ENCODE data around the gene SMAD3.

The SMAD3 gene

DNA sequence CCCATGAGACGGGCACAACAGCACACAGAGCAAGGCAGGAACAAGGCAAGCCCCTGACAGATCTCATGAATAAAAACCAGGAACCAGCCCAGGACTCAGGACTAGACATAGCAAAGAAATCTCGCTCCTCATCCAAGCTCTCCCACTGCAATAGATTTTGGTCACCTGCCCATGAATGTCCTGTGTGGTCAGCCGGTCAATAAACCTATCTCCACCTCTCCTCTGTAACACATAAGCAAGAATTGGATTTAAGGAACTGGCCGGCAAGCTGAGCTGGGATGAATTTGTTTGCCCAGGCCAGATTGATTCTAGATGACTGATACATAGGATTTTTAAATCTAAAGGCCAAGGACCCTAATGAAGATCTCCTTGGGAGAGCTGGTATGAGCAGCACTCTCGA is 46.3 kb upstream of the SMAD3 start:
- POLR2A ChIA-PET: no interaction called here
- Histone ChIP-seq H3K27ac (ENCODE audit: extremely low read depth, low read depth, low read length) (no peak overlapping the region), H3K4me3 (ENCODE audit: low read depth, low read length) (no peak overlapping the region), H3K4me1 (ENCODE audit: control insufficient read depth, insufficient read depth, low read length) (peaks cover 5% of the 10 kb centered on the region), H3K36me3 (ENCODE audit: control insufficient read depth in 2 of 2, insufficient read depth in 1 of 2, low read length in 2 of 2) (no peaks in the 10 kb centered on the region), H3K9me3 (ENCODE audit: control insufficient read depth, insufficient read depth, low read depth, low read length) (no peaks in the 10 kb centered on the region)
- TF ChIP-seq ZNF560 (tag by site-specific recombination; IDR thresholded peaks at IDR 0.05; ENCODE audit: borderline replicate concordance) (no peak), ZNF654 (tag by site-specific recombination; IDR thresholded peaks at IDR 0.05; ENCODE audit: low read depth) (no peak), ZEB2 (tag by site-specific recombination; IDR thresholded peaks at IDR 0.05) (no peak), ZNF555 (tag by site-specific recombination; conservative IDR thresholded peaks at IDR 0.05) (no peak), ZNF658 (tag by site-specific recombination; IDR thresholded peaks at IDR 0.05) (no peak), ZNF521 (tag by site-specific recombination; IDR thresholded peaks at IDR 0.05) (no peak), ZNF837 (tag by site-specific recombination; IDR thresholded peaks at IDR 0.05) (no peak), HOXA7 (CRISPR knock-in tag; IDR thresholded peaks at IDR 0.05; ENCODE audit: borderline replicate concordance) (no peak), ZNF48 (tag by site-specific recombination; IDR thresholded peaks at IDR 0.05) (no peak), HOXD13 (CRISPR knock-in tag; IDR thresholded peaks at IDR 0.05; ENCODE audit: borderline replicate concordance) (no peak), ZNF776 (tag by site-specific recombination; IDR thresholded peaks at IDR 0.05; ENCODE audit: borderline replicate concordance) (no peak), ZNF416 (tag by site-specific recombination; IDR thresholded peaks at IDR 0.05) (no peak), ZNF530 (tag by site-specific recombination; IDR thresholded peaks at IDR 0.05; ENCODE audit: low read depth) (no peak), ZIC2 (tag by site-specific recombination; IDR thresholded peaks at IDR 0.05) (no peak)
- TF ChIP-seq, protein P1, sequence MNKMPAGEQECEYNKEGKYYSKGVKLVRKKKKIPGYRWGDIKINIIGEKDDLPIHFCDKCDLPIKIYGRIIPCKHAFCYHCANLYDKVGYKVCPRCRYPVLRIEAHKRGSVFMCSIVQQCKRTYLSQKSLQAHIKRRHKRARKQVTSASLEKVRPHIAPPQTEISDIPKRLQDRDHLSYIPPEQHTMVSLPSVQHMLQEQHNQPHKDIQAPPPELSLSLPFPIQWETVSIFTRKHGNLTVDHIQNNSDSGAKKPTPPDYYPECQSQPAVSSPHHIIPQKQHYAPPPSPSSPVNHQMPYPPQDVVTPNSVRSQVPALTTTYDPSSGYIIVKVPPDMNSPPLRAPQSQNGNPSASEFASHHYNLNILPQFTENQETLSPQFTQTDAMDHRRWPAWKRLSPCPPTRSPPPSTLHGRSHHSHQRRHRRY (tag by site-specific recombination; IDR thresholded peaks at IDR 0.05): no peak
- TF ChIP-seq, protein P2, sequence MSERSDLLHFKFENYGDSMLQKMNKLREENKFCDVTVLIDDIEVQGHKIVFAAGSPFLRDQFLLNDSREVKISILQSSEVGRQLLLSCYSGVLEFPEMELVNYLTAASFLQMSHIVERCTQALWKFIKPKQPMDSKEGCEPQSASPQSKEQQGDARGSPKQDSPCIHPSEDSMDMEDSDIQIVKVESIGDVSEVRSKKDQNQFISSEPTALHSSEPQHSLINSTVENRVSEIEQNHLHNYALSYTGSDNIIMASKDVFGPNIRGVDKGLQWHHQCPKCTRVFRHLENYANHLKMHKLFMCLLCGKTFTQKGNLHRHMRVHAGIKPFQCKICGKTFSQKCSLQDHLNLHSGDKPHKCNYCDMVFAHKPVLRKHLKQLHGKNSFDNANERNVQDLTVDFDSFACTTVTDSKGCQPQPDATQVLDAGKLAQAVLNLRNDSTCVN (tag by site-specific recombination; optimal IDR thresholded peaks at IDR 0.05): no peak
- TF ChIP-seq, protein P3, sequence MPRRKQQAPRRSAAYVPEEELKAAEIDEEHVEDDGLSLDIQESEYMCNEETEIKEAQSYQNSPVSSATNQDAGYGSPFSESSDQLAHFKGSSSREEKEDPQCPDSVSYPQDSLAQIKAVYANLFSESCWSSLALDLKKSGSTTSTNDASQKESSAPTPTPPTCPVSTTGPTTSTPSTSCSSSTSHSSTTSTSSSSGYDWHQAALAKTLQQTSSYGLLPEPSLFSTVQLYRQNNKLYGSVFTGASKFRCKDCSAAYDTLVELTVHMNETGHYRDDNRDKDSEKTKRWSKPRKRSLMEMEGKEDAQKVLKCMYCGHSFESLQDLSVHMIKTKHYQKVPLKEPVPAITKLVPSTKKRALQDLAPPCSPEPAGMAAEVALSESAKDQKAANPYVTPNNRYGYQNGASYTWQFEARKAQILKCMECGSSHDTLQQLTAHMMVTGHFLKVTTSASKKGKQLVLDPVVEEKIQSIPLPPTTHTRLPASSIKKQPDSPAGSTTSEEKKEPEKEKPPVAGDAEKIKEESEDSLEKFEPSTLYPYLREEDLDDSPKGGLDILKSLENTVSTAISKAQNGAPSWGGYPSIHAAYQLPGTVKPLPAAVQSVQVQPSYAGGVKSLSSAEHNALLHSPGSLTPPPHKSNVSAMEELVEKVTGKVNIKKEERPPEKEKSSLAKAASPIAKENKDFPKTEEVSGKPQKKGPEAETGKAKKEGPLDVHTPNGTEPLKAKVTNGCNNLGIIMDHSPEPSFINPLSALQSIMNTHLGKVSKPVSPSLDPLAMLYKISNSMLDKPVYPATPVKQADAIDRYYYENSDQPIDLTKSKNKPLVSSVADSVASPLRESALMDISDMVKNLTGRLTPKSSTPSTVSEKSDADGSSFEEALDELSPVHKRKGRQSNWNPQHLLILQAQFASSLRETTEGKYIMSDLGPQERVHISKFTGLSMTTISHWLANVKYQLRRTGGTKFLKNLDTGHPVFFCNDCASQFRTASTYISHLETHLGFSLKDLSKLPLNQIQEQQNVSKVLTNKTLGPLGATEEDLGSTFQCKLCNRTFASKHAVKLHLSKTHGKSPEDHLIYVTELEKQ (tag by site-specific recombination; IDR thresholded peaks at IDR 0.05; ENCODE audit: borderline replicate concordance): no peak
- CTCF ChIA-PET: no interaction called here

DNA sequence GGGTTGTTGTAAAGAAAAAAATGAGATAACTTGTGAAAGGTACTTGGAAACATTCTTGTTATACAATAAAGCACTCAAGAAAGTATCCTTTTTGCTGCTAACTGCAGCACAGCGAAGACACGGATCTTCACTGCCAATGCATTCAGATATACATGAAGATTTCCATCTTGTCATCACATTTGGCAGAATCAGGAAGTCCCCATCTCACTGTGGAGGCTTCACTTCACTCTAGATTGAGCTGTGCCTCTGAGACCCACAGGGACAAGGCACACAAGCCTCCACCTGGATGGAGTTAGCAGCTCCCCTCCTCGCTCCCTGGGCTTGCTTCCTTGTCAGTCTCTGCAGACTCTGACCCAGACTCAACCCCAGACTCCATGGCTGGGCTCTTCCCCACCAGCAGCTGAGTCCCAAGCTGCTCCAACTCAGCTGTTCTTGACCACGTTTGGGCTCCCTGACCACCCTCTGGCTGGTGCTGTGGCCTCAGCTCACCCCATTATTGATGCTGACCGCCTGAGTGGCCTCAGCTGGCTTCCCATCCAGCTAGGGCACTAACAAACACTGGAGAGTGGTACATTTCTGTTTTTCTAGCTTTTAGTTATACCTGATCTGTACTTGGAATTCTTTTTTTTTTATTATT is 45.4 kb upstream of the SMAD3 start:
- Histone ChIP-seq H3K4me3 (ENCODE audit: low read depth, low read length) (no peak overlapping the region), H3K27ac (ENCODE audit: extremely low read depth, low read depth, low read length) (no peak overlapping the region), H3K4me1 (ENCODE audit: control insufficient read depth, insufficient read depth, low read length) (peaks cover 14% of the 10 kb centered on the region), H3K9me3 (ENCODE audit: control insufficient read depth, insufficient read depth, low read depth, low read length) (no peaks in the 10 kb centered on the region), H3K36me3 (ENCODE audit: control insufficient read depth in 2 of 2, insufficient read depth in 1 of 2, low read length in 2 of 2) (no peaks in the 10 kb centered on the region)
- CTCF ChIA-PET: interaction anchor here (0.6 kb wide), 1 partner anchor 9 kb away, joined by 3 read pairs; no protein-coding TSS in a partner anchor
- POLR2A ChIA-PET: no interaction called here
- TF ChIP-seq ZNF2 (tag by site-specific recombination; IDR thresholded peaks at IDR 0.05) (no peak), ZNF521 (tag by site-specific recombination; IDR thresholded peaks at IDR 0.05) (no peak), ZNF223 (tag by site-specific recombination; IDR thresholded peaks at IDR 0.05) (no peak), ZXDB (tag by site-specific recombination; IDR thresholded peaks at IDR 0.05) (no peak), WT1 (tag by site-specific recombination; IDR thresholded peaks at IDR 0.05) (no peak), ZFP3 (tag by site-specific recombination; IDR thresholded peaks at IDR 0.05; ENCODE audit: low read depth) (no peak), ZNF514 (tag by site-specific recombination; IDR thresholded peaks at IDR 0.05) (no peak), ZNF555 (tag by site-specific recombination; conservative IDR thresholded peaks at IDR 0.05) (no peak), ZNF184 (tag by site-specific recombination; IDR thresholded peaks at IDR 0.05) (no peak), ZNF658 (tag by site-specific recombination; IDR thresholded peaks at IDR 0.05) (no peak), ZNF335 (tag by site-specific recombination; conservative IDR thresholded peaks at IDR 0.05) (no peak), ZNF416 (tag by site-specific recombination; IDR thresholded peaks at IDR 0.05) (no peak)
- TF ChIP-seq, protein P4, sequence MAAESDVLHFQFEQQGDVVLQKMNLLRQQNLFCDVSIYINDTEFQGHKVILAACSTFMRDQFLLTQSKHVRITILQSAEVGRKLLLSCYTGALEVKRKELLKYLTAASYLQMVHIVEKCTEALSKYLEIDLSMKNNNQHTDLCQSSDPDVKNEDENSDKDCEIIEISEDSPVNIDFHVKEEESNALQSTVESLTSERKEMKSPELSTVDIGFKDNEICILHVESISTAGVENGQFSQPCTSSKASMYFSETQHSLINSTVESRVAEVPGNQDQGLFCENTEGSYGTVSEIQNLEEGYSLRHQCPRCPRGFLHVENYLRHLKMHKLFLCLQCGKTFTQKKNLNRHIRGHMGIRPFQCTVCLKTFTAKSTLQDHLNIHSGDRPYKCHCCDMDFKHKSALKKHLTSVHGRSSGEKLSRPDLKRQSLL (tag by site-specific recombination; IDR thresholded peaks at IDR 0.05): no peak
- TF ChIP-seq, protein P5, sequence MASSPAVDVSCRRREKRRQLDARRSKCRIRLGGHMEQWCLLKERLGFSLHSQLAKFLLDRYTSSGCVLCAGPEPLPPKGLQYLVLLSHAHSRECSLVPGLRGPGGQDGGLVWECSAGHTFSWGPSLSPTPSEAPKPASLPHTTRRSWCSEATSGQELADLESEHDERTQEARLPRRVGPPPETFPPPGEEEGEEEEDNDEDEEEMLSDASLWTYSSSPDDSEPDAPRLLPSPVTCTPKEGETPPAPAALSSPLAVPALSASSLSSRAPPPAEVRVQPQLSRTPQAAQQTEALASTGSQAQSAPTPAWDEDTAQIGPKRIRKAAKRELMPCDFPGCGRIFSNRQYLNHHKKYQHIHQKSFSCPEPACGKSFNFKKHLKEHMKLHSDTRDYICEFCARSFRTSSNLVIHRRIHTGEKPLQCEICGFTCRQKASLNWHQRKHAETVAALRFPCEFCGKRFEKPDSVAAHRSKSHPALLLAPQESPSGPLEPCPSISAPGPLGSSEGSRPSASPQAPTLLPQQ (tag by site-specific recombination; IDR thresholded peaks at IDR 0.05): no peak
